Measurements from ENCODE around the gene HOXA13. TPM values are rescaled to one million over a fixed set of nuclear protein-coding genes. Genes with fewer than 3 reads are reported as not detected.

Gene HOXA13
- total and polyA plus RNA-seq, 8 donors = not detected

GRCh38 chr7:27170426-27171324 lies 29.2 kb downstream of the HOXA13 start:
- no peak for DNase-seq

GRCh38 chr7:27169658-27170425 lies 30.0 kb downstream of the HOXA13 start:
- Histone ChIP-seq H3K27me3 (peaks cover 100% of the 10 kb centered on the region in 2 donors), H3K4me1 (peaks cover 4 to 73% of the 10 kb centered on the region in 2 donors), H3K36me3 (no peaks in the 10 kb centered on the region), H3K27ac (no peak overlapping the region), H3K9me3 (no peaks in the 10 kb centered on the region), H3K4me3 (no peak overlapping the region)
- ATAC-seq = no peak
- DNase-seq = peak in 1 of 4 donors; percentile 28
- intact Hi-C loops (cut with DNase I) = loop anchor here in 1 of 2 donors (10.0 kb wide), 1 partner anchor 1285 kb away; no protein-coding TSS in a partner anchor
- TF ChIP-seq CTCF (IDR thresholded peaks at IDR 0.05) = no peak

More at GRCh38 chr7:27170426-27171324, 29.2 kb downstream of the HOXA13 start:
- intact Hi-C loops (cut with DNase I) = no loop called here
- H3K4me3 ChIP-seq = no peak overlapping the region
- no peak overlapping the region for H3K27ac ChIP-seq
- peaks cover 100% of the 10 kb centered on the region in 2 donors for H3K27me3 ChIP-seq
- ATAC-seq = no peak
- TF ChIP-seq CTCF (IDR thresholded peaks at IDR 0.05) = no peak
- H3K4me1 ChIP-seq = peaks cover 0 to 64% of the 10 kb centered on the region in 2 donors
- no peaks in the 10 kb centered on the region for H3K9me3 ChIP-seq
- no peaks in the 10 kb centered on the region for H3K36me3 ChIP-seq

GRCh38 chr7:27168265-27168947 lies 31.5 kb downstream of the HOXA13 start:
- intact Hi-C loops (cut with DNase I) = loop anchor here in 1 of 2 donors (10.0 kb wide), 1 partner anchor 1284 kb away; no protein-coding TSS in a partner anchor
- no peaks in the 10 kb centered on the region for H3K9me3 ChIP-seq
- ATAC-seq (no peak), DNase-seq (peak in 2 of 4 donors; percentile 37 to 76)
- TF ChIP-seq CTCF (IDR thresholded peaks at IDR 0.05) = no peak
- peaks cover 4 to 76% of the 10 kb centered on the region in 2 donors for H3K4me1 ChIP-seq
- no peak overlapping the region for H3K4me3 ChIP-seq
- no peak overlapping the region for H3K27ac ChIP-seq
- peaks cover 100% of the 10 kb centered on the region in 2 donors for H3K27me3 ChIP-seq
- no peaks in the 10 kb centered on the region for H3K36me3 ChIP-seq

- H3K36me3 ChIP-seq = no peaks in the 10 kb centered on the region
- H3K9me3 ChIP-seq = no peaks in the 10 kb centered on the region
- TF ChIP-seq CTCF (IDR thresholded peaks at IDR 0.05) = no peak
- H3K27ac ChIP-seq = no peak overlapping the region
- no peak overlapping the region for H3K4me3 ChIP-seq
- peaks cover 4 to 75% of the 10 kb centered on the region in 2 donors for H3K4me1 ChIP-seq
- ATAC-seq (no peak), DNase-seq (no peak)
- H3K27me3 ChIP-seq = peaks cover 97 to 100% of the 10 kb centered on the region in 2 donors
- intact Hi-C loops (cut with DNase I) = loop anchor here in 1 of 2 donors (10.0 kb wide), 1 partner anchor 1283 kb away; no protein-coding TSS in a partner anchor
Measured at GRCh38 chr7:27167916-27168264, 32.0 kb downstream of the HOXA13 start.

Data from left lung (tissue), 10 donors.